ENCODE data around the gene ZDHHC19.

GRCh38 chr3:196177967-196178366 lies 33.2 kb downstream of the ZDHHC19 start:
- TF ChIP-seq YY1 (tag by site-specific recombination; IDR thresholded peaks at IDR 0.05) (no peak), TRIM28 (IDR thresholded peaks at IDR 0.05; ENCODE audit: borderline replicate concordance, low read length) (no peak), CTCF (tag by site-specific recombination; IDR thresholded peaks at IDR 0.05) (no peak), ZNF677 (tag by site-specific recombination; IDR thresholded peaks at IDR 0.05) (no peak), ZNF664 (tag by site-specific recombination; IDR thresholded peaks at IDR 0.05) (no peak), ZBTB7A (tag by site-specific recombination; IDR thresholded peaks at IDR 0.05; ENCODE audit: low read depth) (no peak), OSR2 (tag by site-specific recombination; IDR thresholded peaks at IDR 0.05) (no peak), REST (tag by site-specific recombination; IDR thresholded peaks at IDR 0.05) (no peak), SP3 (tag by site-specific recombination; IDR thresholded peaks at IDR 0.05) (no peak), ZBTB20 (tag by site-specific recombination; IDR thresholded peaks at IDR 0.05) (no peak)

All from HEK293 (cell line).